HepG2 (cell line): ENCODE data around the gene TALDO1. TPM values are rescaled to one million over a fixed set of nuclear protein-coding genes. Genes with fewer than 3 reads are reported as not detected.

Source experiments
- ARNT2 ChIP-seq: sonication (generic); formaldehyde crosslinking; IDR thresholded peaks from 2 replicates; pipeline ENCODE4 v1.8.0; 2022; ENCODE audit warnings: mild to moderate bottlenecking, low read depth, missing genetic modification reagents, moderate library complexity
- CSRNP2 ChIP-seq: sonication (generic); formaldehyde crosslinking; conservative IDR thresholded peaks from 2 replicates; pipeline ENCODE4 v1.8.0; 2022; ENCODE audit warnings: low read depth, missing genetic modification reagents
- FIP1L1 ChIP-seq: fragments of 200-400 bp; formaldehyde crosslinking; IDR thresholded peaks from 2 replicates; pipeline ENCODE4 v1.6.1; 2018; ENCODE audit warnings: low read depth, mild to moderate bottlenecking, low read length, moderate library complexity, borderline replicate concordance; ENCODE audit not compliant: insufficient read depth
- GMEB1 ChIP-seq: sonication (generic); formaldehyde crosslinking; IDR thresholded peaks from 2 replicates; pipeline ENCODE4 v1.5.1; 2020; ENCODE audit warnings: missing genetic modification reagents, mild to moderate bottlenecking, borderline replicate concordance
- HNRNPH1 ChIP-seq: fragments of 200-400 bp; formaldehyde crosslinking; optimal IDR thresholded peaks from 2 replicates; pipeline ENCODE3; 2017; ENCODE audit warnings: mild to moderate bottlenecking, low read depth, low read length
- LCORL ChIP-seq, 2 experiments: fragments of 450-650 bp in 1 of 2; sonication (generic) in 1 of 2; formaldehyde crosslinking in 1 of 2; IDR thresholded peaks; 2 replicates each; pipeline versions ENCODE4 v1.5.0 to v1.6.1; 2017 to 2020; ENCODE audit warnings: antibody characterized with exemption in 1 of 2, missing genetic modification reagents in 1 of 2
- MLXIP ChIP-seq: sonication (generic); formaldehyde crosslinking; IDR thresholded peaks from 2 replicates; pipeline ENCODE4 v1.9.0; 2021; ENCODE audit warnings: missing genetic modification reagents, borderline replicate concordance
- PAX8 ChIP-seq: sonication (generic); formaldehyde crosslinking; IDR thresholded peaks from 2 replicates; pipeline ENCODE4 v1.8.0; 2022; ENCODE audit warnings: mild to moderate bottlenecking, missing genetic modification reagents, borderline replicate concordance
- REL ChIP-seq: sonication (generic); formaldehyde crosslinking; conservative IDR thresholded peaks from 2 replicates; pipeline ENCODE4 v1.8.0; 2022; ENCODE audit warnings: mild to moderate bottlenecking, missing genetic modification reagents, moderate library complexity
- SMAD3 ChIP-seq: sonication (generic); formaldehyde crosslinking; IDR thresholded peaks from 2 replicates; pipeline ENCODE4 v1.4.0; 2020; ENCODE audit warnings: missing genetic modification reagents
- SRSF1 ChIP-seq: fragments of 200-400 bp; formaldehyde crosslinking; optimal IDR thresholded peaks from 2 replicates; pipeline ENCODE3; 2017; ENCODE audit warnings: mild to moderate bottlenecking, low read depth, low read length, moderate library complexity
- ZBTB38 ChIP-seq: sonication (generic); formaldehyde crosslinking; IDR thresholded peaks from 2 replicates; pipeline ENCODE4 v1.5.1; 2020; ENCODE audit warnings: mild to moderate bottlenecking, missing genetic modification reagents
- ZEB1 ChIP-seq: IDR thresholded peaks from 2 replicates; pipeline ENCODE4 v1.6.1; 2012; ENCODE audit warnings: mild to moderate bottlenecking, low read depth, inconsistent platforms; ENCODE audit not compliant: insufficient replicate concordance
- ZFY ChIP-seq: sonication (generic); formaldehyde crosslinking; IDR thresholded peaks from 2 replicates; pipeline ENCODE4 v1.4.0; 2020; ENCODE audit warnings: missing genetic modification reagents
- ZNF263 ChIP-seq: sonication (generic); formaldehyde crosslinking; IDR thresholded peaks from 2 replicates; pipeline ENCODE4 v1.4.0; 2020; ENCODE audit warnings: missing genetic modification reagents
- ZNF33B ChIP-seq: sonication (generic); formaldehyde crosslinking; IDR thresholded peaks from 2 replicates; pipeline ENCODE4 v1.5.1; 2020; ENCODE audit warnings: mild to moderate bottlenecking, missing genetic modification reagents
- polyA plus RNA-seq, 8 experiments: library from polyadenylated mRNA; depleted of rRNA in 3 of 8; stranded (reverse) in 7 of 8; unstranded in 1 of 8; fragments of >200 nt; fragmentation: Illumina TruSeq in 4 of 8; extraction: Trizol in 4 of 8; gene quantifications; 2 replicates each; pipeline versions ENCODE4 v1.2.1 to v1.2.3, GENCODE V29; 2011 to 2016; ENCODE audit warnings: low read depth in 4 of 8, missing spikeins in 1 of 8, mixed read lengths in 1 of 8; ENCODE audit not compliant: insufficient read depth in 1 of 8
- total RNA-seq, 5 experiments: library from RNA; depleted of rRNA; stranded (reverse); fragments of >200 nt; fragmentation: Illumina TruSeq; extraction: Trizol; gene quantifications; 2 replicates each; pipeline ENCODE4 v1.2.3, GENCODE V29; 2016; ENCODE audit warnings: low read depth in 1 of 5
- TF ChIP-seq, protein P1 (sequence below): sonication (generic); formaldehyde crosslinking; IDR thresholded peaks from 2 replicates; pipeline ENCODE4 v1.4.0; 2020; ENCODE audit warnings: missing genetic modification reagents

Gene TALDO1
- total and polyA plus RNA-seq, 2 of the 13 experiments (the other 11 are each of a cell fraction or from before 2014, with no cell fraction given) = 107 to 240 TPM

DNA sequence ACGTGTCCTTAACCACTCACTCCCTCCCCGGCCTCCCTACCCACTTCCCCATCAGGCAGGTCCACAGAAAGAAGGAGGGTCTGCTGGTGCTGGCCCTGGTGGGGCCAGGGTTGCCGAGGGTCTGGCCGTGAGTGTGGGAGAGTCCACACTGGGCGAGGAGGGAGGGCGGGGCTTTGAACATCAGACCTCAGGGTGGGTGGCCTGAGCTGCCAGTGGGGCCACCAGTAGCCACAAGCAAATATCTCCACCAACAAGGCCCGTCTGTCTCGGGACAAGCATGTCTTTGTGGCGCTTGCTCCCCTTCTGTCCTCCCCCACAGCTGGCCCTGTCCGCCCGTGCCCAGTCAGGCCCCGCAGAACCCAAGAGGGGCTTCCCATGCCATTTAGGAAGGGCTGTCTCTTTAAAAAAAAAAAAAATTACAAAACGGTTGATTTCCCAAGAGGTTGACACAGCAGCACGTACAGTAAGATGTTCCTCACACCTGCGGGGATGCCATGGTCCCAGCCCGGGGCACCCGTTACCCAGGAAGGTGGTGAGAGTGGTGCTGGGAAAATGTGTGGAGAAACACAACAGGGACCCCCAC is 17.7 kb upstream of the TALDO1 start (continued):
- TF ChIP-seq, protein P1, sequence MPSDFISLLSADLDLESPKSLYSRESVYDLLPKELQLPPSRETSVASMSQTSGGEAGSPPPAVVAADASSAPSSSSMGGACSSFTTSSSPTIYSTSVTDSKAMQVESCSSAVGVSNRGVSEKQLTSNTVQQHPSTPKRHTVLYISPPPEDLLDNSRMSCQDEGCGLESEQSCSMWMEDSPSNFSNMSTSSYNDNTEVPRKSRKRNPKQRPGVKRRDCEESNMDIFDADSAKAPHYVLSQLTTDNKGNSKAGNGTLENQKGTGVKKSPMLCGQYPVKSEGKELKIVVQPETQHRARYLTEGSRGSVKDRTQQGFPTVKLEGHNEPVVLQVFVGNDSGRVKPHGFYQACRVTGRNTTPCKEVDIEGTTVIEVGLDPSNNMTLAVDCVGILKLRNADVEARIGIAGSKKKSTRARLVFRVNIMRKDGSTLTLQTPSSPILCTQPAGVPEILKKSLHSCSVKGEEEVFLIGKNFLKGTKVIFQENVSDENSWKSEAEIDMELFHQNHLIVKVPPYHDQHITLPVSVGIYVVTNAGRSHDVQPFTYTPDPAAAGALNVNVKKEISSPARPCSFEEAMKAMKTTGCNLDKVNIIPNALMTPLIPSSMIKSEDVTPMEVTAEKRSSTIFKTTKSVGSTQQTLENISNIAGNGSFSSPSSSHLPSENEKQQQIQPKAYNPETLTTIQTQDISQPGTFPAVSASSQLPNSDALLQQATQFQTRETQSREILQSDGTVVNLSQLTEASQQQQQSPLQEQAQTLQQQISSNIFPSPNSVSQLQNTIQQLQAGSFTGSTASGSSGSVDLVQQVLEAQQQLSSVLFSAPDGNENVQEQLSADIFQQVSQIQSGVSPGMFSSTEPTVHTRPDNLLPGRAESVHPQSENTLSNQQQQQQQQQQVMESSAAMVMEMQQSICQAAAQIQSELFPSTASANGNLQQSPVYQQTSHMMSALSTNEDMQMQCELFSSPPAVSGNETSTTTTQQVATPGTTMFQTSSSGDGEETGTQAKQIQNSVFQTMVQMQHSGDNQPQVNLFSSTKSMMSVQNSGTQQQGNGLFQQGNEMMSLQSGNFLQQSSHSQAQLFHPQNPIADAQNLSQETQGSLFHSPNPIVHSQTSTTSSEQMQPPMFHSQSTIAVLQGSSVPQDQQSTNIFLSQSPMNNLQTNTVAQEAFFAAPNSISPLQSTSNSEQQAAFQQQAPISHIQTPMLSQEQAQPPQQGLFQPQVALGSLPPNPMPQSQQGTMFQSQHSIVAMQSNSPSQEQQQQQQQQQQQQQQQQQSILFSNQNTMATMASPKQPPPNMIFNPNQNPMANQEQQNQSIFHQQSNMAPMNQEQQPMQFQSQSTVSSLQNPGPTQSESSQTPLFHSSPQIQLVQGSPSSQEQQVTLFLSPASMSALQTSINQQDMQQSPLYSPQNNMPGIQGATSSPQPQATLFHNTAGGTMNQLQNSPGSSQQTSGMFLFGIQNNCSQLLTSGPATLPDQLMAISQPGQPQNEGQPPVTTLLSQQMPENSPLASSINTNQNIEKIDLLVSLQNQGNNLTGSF = no peak
- no peak for TF ChIP-seq PAX8 (CRISPR knock-in tag)
- 0 out of 2 replicates have a peak, but pooled peaks have one; percentile 85 for TF ChIP-seq FIP1L1
- TF ChIP-seq ZEB1 = no peak
- no peak for TF ChIP-seq LCORL (IDR thresholded peaks at IDR 0.05)
- peak; percentile 29; the same call in 1 of the 2 replicates for TF ChIP-seq LCORL (CRISPR knock-in tag; IDR thresholded peaks at IDR 0.05)
- 0 out of 2 replicates have a peak, but pooled peaks have one; percentile 25 for TF ChIP-seq SMAD3
- TF ChIP-seq ZBTB38 (CRISPR knock-in tag) = 0 out of 2 replicates have a peak, but pooled peaks have one; percentile 33
- TF ChIP-seq ZFY (CRISPR knock-in tag) = peak; percentile 37; the same call in 1 of the 2 replicates
- TF ChIP-seq HNRNPH1 = peak; percentile 33
- no peak for TF ChIP-seq GMEB1 (CRISPR knock-in tag)
- no peak for TF ChIP-seq CSRNP2 (CRISPR knock-in tag)
- TF ChIP-seq ZNF263 (CRISPR knock-in tag) = 0 out of 2 replicates have a peak, but pooled peaks have one; percentile 23
- peak; percentile 89 for TF ChIP-seq SRSF1
- no peak for TF ChIP-seq ZNF33B (CRISPR knock-in tag)
- 0 out of 2 replicates have a peak, but pooled peaks have one; percentile 56 for TF ChIP-seq ARNT2 (CRISPR knock-in tag)
- TF ChIP-seq MLXIP = 0 out of 2 replicates have a peak, but pooled peaks have one; percentile 10
- no peak for TF ChIP-seq REL (CRISPR knock-in tag)
